IPS-15b (cell line): ENCODE data around the gene MMP21.

Source experiments
- H3K27me3 ChIP-seq: one replicate; pipeline ENCODE4 v1.6.1; 2013; ENCODE audit warnings: low read length; ENCODE audit not compliant: control insufficient read depth, insufficient read depth
- H3K36me3 ChIP-seq: one replicate; pipeline ENCODE4 v1.6.1; 2013; ENCODE audit warnings: low read length; ENCODE audit not compliant: control insufficient read depth, insufficient read depth
- H3K4me1 ChIP-seq: one replicate; pipeline ENCODE4 v1.6.1; 2013; ENCODE audit warnings: mild to moderate bottlenecking, low read length; ENCODE audit not compliant: control insufficient read depth, insufficient read depth
- H3K4me3 ChIP-seq: one replicate; pipeline ENCODE4 v1.5.1; 2013; ENCODE audit warnings: low read depth, low read length
- H3K9ac ChIP-seq: one replicate; pipeline ENCODE4 v1.6.1; 2013; ENCODE audit warnings: low read depth, mild to moderate bottlenecking, low read length
- H3K9me3 ChIP-seq: one replicate; pipeline ENCODE4 v1.6.1; 2013; ENCODE audit warnings: mild to moderate bottlenecking, low read length; ENCODE audit not compliant: control insufficient read depth, insufficient read depth

The MMP21 gene

GRCh38 chr10:125808047-125808446 is 32.4 kb upstream of the MMP21 start:
- no peaks in the 10 kb centered on the region for H3K9me3 ChIP-seq
- H3K36me3 ChIP-seq = peaks cover 14% of the 10 kb centered on the region
- H3K27me3 ChIP-seq = no peaks in the 10 kb centered on the region
- no peaks in the 10 kb centered on the region for H3K4me1 ChIP-seq
- no peak overlapping the region for H3K9ac ChIP-seq
- H3K4me3 ChIP-seq = no peak overlapping the region

- Histone ChIP-seq H3K27me3 (no peaks in the 10 kb centered on the region), H3K36me3 (peaks cover 7% of the 10 kb centered on the region), H3K4me1 (no peaks in the 10 kb centered on the region), H3K9ac (no peak overlapping the region), H3K4me3 (no peak overlapping the region), H3K9me3 (no peaks in the 10 kb centered on the region)
These were observed 27.1 kb upstream of the MMP21 start for GRCh38 chr10:125802739-125803138.

- H3K9me3 ChIP-seq = no peaks in the 10 kb centered on the region
- no peaks in the 10 kb centered on the region for H3K4me1 ChIP-seq
- H3K9ac ChIP-seq = no peak overlapping the region
- H3K27me3 ChIP-seq = no peaks in the 10 kb centered on the region
- H3K4me3 ChIP-seq = no peak overlapping the region
- peaks cover 7% of the 10 kb centered on the region for H3K36me3 ChIP-seq
These were observed 26.5 kb upstream of the MMP21 start for GRCh38 chr10:125802131-125802530.

- no peaks in the 10 kb centered on the region for H3K9me3 ChIP-seq
- no peak overlapping the region for H3K9ac ChIP-seq
- H3K27me3 ChIP-seq = no peaks in the 10 kb centered on the region
- H3K36me3 ChIP-seq = peaks cover 7% of the 10 kb centered on the region
- H3K4me1 ChIP-seq = no peaks in the 10 kb centered on the region
- no peak overlapping the region for H3K4me3 ChIP-seq
These were observed 26.0 kb upstream of the MMP21 start for GRCh38 chr10:125801574-125801973.

- no peaks in the 10 kb centered on the region for H3K4me1 ChIP-seq
- peaks cover 2% of the 10 kb centered on the region for H3K36me3 ChIP-seq
- no peak overlapping the region for H3K4me3 ChIP-seq
- H3K9ac ChIP-seq = no peak overlapping the region
- no peaks in the 10 kb centered on the region for H3K27me3 ChIP-seq
- no peaks in the 10 kb centered on the region for H3K9me3 ChIP-seq
These were observed 24.0 kb upstream of the MMP21 start for GRCh38 chr10:125799451-125800182.

GRCh38 chr10:125797994-125798662 is 22.5 kb upstream of the MMP21 start:
- H3K4me1 ChIP-seq = no peaks in the 10 kb centered on the region
- no peak overlapping the region for H3K9ac ChIP-seq
- no peaks in the 10 kb centered on the region for H3K9me3 ChIP-seq
- no peaks in the 10 kb centered on the region for H3K27me3 ChIP-seq
- peaks cover 2% of the 10 kb centered on the region for H3K36me3 ChIP-seq
- no peak overlapping the region for H3K4me3 ChIP-seq

- no peak overlapping the region for H3K4me3 ChIP-seq
- no peaks in the 10 kb centered on the region for H3K27me3 ChIP-seq
- H3K4me1 ChIP-seq = no peaks in the 10 kb centered on the region
- H3K36me3 ChIP-seq = peaks cover 8% of the 10 kb centered on the region
- no peaks in the 10 kb centered on the region for H3K9me3 ChIP-seq
- no peak overlapping the region for H3K9ac ChIP-seq
These were observed 21.8 kb upstream of the MMP21 start for GRCh38 chr10:125797424-125797823.

- no peak overlapping the region for H3K9ac ChIP-seq
- no peaks in the 10 kb centered on the region for H3K27me3 ChIP-seq
- no peaks in the 10 kb centered on the region for H3K9me3 ChIP-seq
- no peak overlapping the region for H3K4me3 ChIP-seq
- no peaks in the 10 kb centered on the region for H3K4me1 ChIP-seq
- peaks cover 12% of the 10 kb centered on the region for H3K36me3 ChIP-seq
These were observed 20.1 kb upstream of the MMP21 start for GRCh38 chr10:125795637-125796190.

GRCh38 chr10:125795128-125795527 is 19.5 kb upstream of the MMP21 start:
- peaks cover 12% of the 10 kb centered on the region for H3K36me3 ChIP-seq
- no peak overlapping the region for H3K9ac ChIP-seq
- no peaks in the 10 kb centered on the region for H3K9me3 ChIP-seq
- H3K4me3 ChIP-seq = no peak overlapping the region
- H3K27me3 ChIP-seq = no peaks in the 10 kb centered on the region
- H3K4me1 ChIP-seq = no peaks in the 10 kb centered on the region

- no peak overlapping the region for H3K9ac ChIP-seq
- no peak overlapping the region for H3K4me3 ChIP-seq
- H3K27me3 ChIP-seq = no peaks in the 10 kb centered on the region
- no peaks in the 10 kb centered on the region for H3K4me1 ChIP-seq
- peaks cover 14% of the 10 kb centered on the region for H3K36me3 ChIP-seq
- H3K9me3 ChIP-seq = no peaks in the 10 kb centered on the region
These were observed 17.0 kb upstream of the MMP21 start for GRCh38 chr10:125792342-125793300.

GRCh38 chr10:125788156-125789034 is 12.8 kb upstream of the MMP21 start:
- H3K4me3 ChIP-seq = no peak overlapping the region
- H3K9me3 ChIP-seq = no peaks in the 10 kb centered on the region
- no peak overlapping the region for H3K9ac ChIP-seq

More at GRCh38 chr10:125788156-125789034, 12.8 kb upstream of the MMP21 start:
- Histone ChIP-seq H3K27me3 (no peaks in the 10 kb centered on the region), H3K36me3 (peaks cover 12% of the 10 kb centered on the region), H3K4me1 (no peaks in the 10 kb centered on the region)
